Activated T-cell treated with anti-CD3 and anti-CD28 coated beads, Interleukin-2, amount 50 U/mL, for 4 hours (primary cell): ENCODE measurements around the gene CR1L. TPM values are rescaled to one million over a fixed set of nuclear protein-coding genes. Genes with fewer than 3 reads are reported as not detected.
A peak's percentile ranks its signal among the peaks of the same experiment; 100 is the strongest.
"Not testable (repeated sequence)": the region's sequence is repeated elsewhere in the genome, so short reads cannot be mapped to it uniquely, and the experiment has no call there.

Experiments used
- ATAC-seq, 2 donors: fragments of 200-7000 bp; cut with Tn5 transposase; one replicate each; pipeline ENCODE4 v1.10.0; 2021
- DNase-seq: peaks from one replicate; pipeline ENCODE4 v3.0.0-alpha.2; 2020
- H3K27me3 Mint-ChIP-seq: one replicate; pipeline ENCODE4 v1.8.0; 2021; ENCODE audit warnings: low read depth, mixed read lengths
- H3K36me3 Mint-ChIP-seq: one replicate; pipeline ENCODE4 v1.8.0; 2022; ENCODE audit warnings: mixed read lengths; ENCODE audit not compliant: insufficient read depth
- H3K4me1 Mint-ChIP-seq: one replicate; pipeline ENCODE4 v1.8.0; 2021; ENCODE audit warnings: low read depth, mixed read lengths
- H3K4me3 Mint-ChIP-seq: one replicate; pipeline ENCODE4 v1.8.0; 2021; ENCODE audit warnings: mild to moderate bottlenecking, moderate library complexity, mixed read lengths
- H3K9me3 Mint-ChIP-seq: one replicate; pipeline ENCODE4 v1.8.0; 2021; ENCODE audit warnings: mixed read lengths
- total RNA-seq, 3 donors: library from RNA; stranded (reverse); gene quantifications; one replicate each; pipeline ENCODE4 v1.2.1, GENCODE V29; 2021

CR1L gene
- total RNA-seq, 3 donors from 2014 or later, result not detected

DNA sequence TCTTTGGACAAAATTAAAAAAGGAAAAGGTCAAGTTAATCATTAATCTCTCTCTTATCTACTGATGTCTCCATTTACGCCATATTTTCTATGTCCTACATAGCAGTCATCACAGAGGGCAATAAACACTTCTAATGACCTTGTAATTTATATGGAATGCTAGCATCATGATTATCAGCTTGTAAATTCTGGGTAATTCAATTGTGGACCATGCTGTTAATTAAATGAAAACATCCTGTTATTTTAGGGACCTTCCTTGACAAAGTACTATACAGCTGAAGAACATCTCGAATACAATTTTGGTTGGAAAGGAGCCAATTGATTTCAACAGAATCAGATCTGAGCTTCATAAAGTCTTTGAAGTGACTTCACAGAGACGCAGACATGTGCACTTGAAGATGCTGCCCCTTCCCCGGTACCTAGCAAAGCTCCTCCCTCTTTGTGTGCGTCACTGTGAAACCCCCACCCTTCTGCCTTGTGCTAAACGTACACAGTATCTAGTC lies 93.3 kb downstream of the CR1L start:
- not testable (repeated sequence) for H3K9me3 Mint-ChIP-seq, H3K4me1 Mint-ChIP-seq, H3K36me3 Mint-ChIP-seq, H3K4me3 Mint-ChIP-seq, H3K27me3 Mint-ChIP-seq
- peak in 1 of 2 donors; percentile 57 for ATAC-seq
- DNase-seq, result peak; percentile 34

DNA sequence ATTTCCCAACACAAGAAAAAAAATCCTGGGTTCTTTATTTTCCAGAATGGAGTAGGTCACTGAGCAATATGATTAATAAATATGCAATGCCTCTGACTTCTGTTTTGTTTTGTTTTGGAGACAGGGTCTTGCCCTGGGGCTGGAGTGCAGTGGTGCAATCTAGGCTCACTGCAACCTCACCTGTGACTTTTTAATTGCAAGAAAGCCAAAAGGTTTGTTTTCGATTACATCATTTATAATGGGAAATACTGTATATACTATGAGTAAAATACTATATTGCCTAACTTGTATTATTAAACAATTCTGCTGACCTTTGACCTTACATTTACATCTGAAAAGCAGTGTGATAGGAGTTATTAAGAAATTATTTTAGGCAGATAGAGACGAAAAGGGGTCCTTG lies 95.3 kb downstream of the CR1L start:
- Mint-ChIP-seq H3K36me3 (no peaks in the 10 kb centered on the region), H3K9me3 (no peaks in the 10 kb centered on the region), H3K4me1 (peaks cover 6% of the 10 kb centered on the region), H3K4me3 (no peak overlapping the region), H3K27me3 (no peaks in the 10 kb centered on the region)
- no peak for ATAC-seq
- DNase-seq, result no peak

DNA sequence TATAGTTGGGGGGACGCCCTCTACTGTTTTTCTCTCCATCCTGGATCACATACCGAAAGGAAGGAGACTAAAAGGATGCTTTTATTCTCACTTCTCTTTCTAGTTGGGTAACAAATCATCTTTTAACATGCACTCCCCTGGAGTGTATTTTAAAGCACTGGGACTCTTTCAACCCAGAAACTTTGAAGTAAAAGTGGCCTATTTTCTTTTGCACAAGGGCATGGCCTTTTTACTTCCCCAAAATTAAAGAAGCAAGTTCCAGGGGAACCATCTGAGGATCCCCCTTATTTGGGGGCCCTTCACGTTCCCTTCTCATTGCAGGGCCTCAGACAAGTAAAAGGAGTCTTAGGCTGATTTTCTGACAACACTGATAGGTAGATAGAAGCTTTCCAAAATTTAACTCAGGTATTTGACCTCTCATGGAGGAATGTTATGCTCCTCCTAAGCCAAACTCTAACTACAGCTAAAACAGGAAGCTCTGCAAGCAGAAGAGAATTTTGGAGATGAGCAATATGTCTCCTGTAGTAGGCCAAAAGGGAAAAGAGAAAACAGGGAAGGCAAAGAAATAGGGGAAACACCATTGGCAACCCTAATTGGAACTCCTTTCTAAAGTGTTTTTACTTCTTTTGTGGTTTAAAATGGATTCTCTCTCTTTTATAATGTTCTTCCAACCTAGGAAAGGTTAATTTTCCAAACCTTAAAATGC lies 98.1 kb downstream of the CR1L start:
- H3K27me3 Mint-ChIP-seq, result no peaks in the 10 kb centered on the region
- no peaks in the 10 kb centered on the region for H3K36me3 Mint-ChIP-seq
- no peak for DNase-seq
- no peaks in the 10 kb centered on the region for H3K9me3 Mint-ChIP-seq
- H3K4me3 Mint-ChIP-seq, result no peak overlapping the region
- no peak for ATAC-seq
- H3K4me1 Mint-ChIP-seq, result peaks cover 6% of the 10 kb centered on the region

DNA sequence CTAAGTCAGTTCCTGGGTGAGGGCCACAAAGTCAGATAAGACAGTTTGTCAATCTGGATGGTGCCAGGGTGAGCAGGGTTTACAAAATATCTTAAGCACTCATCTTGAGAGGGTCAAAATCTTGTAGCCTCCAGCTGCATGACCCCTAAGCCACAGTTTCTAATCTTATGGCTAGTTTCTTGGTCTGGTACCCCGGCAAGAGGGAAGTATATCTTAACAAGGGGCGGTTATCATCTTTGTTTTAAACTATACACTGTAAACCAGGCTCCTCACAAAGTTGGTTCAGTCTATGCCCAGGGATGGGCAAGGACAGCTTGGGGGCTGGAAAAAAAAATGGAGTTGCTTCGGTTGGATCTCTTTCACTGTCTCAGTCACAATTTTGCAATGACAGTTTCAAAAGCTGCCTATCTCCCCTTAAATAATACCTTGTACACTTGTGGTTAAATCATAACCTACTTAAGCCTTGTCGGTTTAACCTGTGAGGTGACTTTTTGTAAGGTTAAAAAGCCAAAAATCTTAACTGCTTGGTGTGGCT lies 99.1 kb downstream of the CR1L start:
- Mint-ChIP-seq H3K4me3 (no peak overlapping the region), H3K4me1 (peaks cover 8% of the 10 kb centered on the region)
- ATAC-seq, result no peak

DNA sequence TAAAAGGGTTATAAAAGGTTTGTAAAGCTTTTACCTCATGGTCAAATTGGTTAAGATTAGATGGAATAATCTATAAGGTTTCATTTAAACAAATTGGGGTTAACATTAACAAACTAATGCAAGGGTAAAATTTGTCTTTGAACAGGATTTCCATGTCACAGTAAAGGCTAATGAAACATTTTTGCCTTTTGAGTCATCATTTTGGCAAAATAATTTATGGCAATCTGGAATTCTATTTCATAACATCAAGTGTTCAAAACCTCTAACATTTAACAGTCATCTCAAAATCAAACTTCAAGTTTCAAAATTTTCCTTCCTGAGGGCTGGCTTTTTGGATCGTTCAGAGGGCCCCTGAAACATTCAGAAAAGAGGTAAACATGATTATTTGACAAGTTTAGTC lies 100.4 kb downstream of the CR1L start:
- no peak for ATAC-seq
- no peaks in the 10 kb centered on the region for H3K27me3 Mint-ChIP-seq
- DNase-seq, result no peak
- H3K36me3 Mint-ChIP-seq, result no peaks in the 10 kb centered on the region
- no peaks in the 10 kb centered on the region for H3K9me3 Mint-ChIP-seq
- H3K4me1 Mint-ChIP-seq, result peaks cover 17% of the 10 kb centered on the region
- no peak overlapping the region for H3K4me3 Mint-ChIP-seq

More for the DNA sequence above, 99.1 kb downstream of the CR1L start:
- Mint-ChIP-seq H3K27me3 (no peaks in the 10 kb centered on the region), H3K9me3 (no peaks in the 10 kb centered on the region), H3K36me3 (no peaks in the 10 kb centered on the region)
- DNase-seq, result no peak

DNA sequence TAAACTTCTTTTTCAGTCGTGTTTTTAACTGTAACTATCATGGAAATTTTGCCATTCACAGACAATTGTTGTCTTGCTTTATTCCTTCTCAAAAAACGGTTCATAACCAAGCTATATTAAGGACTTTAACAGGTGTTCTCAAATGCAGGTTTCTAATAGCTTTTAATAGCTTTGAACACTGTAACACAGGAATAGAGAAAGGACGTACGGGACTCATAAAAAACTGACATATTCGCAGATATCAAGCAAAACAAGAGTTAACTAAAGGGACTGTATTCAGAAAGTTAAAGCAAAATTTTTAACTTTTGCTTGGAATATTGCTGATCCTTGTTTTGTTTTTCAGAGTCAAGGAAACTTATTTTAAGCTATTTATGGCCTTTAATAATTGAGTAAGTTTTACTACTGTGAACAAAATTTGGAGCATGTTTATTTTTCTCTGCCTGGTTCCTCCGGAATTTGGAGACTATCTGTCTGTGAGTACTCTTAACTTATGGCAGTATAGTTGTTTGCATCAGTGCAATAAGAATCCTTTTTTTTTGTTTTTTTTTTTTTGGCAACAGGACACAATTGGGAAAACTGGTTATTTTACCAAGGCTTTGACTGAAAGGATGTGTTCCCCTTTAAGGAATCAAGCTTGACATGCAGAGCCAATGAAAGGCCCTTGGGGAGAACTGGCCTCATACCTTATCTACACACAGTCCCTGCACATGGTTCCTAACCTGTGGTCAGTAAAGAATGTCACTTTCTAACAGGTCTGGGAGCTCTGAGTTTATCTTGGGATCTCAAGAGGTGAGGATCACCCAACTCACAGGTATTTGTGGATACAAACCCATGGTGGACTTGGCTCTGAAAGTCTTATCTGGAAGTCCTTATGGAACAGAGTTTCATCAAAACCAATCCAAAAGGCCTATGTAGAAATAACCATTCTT lies 101.2 kb downstream of the CR1L start:
- peaks cover 25% of the 10 kb centered on the region for H3K4me1 Mint-ChIP-seq
- DNase-seq (no peak), ATAC-seq (no peak)
- H3K4me3 Mint-ChIP-seq, result no peak overlapping the region
- H3K27me3 Mint-ChIP-seq, result no peaks in the 10 kb centered on the region
- no peaks in the 10 kb centered on the region for H3K9me3 Mint-ChIP-seq
- no peaks in the 10 kb centered on the region for H3K36me3 Mint-ChIP-seq

DNA sequence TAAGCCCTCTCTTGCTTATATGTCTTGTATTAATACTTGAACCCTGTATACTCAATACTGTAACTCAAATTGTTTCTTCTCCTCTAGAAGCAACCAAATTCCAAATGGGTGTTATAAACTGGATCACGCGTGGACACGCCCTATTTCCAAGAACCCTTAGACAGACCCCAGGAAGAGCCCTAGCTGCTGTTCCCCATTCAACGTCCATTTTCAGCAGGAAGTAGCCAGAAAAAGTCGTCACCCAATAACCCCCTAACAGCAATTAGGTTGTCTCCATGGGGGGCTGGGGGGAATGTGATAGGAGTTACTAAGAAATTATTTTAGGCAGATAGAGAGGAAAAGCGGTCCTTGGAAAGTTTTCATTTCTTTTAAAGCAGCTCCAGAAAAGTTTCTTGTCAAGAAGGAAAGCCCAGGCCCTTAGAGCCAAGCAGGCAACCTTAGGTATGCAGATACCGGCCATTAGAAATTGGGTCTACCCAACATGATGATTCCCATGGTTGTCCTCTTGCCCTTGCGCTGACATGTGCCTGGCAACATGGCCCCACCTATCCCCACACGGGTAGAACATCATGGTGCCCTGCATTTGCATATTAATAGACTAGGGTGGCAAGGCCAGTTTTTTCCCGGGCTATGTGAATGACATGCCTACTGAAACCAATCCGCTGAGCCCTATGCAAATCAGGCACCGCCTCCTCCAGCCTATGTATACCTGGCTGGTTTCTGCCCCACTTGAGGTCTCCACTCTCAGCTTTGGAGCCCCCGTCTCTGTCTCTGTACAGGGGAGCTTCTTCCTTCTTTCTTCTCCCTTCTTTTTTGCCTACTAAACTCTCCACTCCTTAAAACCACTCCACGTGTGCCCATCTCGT lies 102.9 kb downstream of the CR1L start:
- Mint-ChIP-seq H3K27me3 (no peaks in the 10 kb centered on the region), H3K4me1 (peaks cover 37% of the 10 kb centered on the region), H3K36me3 (no peaks in the 10 kb centered on the region), H3K9me3 (no peaks in the 10 kb centered on the region), H3K4me3 (no peak overlapping the region)
- ATAC-seq (no peak), DNase-seq (no peak)

DNA sequence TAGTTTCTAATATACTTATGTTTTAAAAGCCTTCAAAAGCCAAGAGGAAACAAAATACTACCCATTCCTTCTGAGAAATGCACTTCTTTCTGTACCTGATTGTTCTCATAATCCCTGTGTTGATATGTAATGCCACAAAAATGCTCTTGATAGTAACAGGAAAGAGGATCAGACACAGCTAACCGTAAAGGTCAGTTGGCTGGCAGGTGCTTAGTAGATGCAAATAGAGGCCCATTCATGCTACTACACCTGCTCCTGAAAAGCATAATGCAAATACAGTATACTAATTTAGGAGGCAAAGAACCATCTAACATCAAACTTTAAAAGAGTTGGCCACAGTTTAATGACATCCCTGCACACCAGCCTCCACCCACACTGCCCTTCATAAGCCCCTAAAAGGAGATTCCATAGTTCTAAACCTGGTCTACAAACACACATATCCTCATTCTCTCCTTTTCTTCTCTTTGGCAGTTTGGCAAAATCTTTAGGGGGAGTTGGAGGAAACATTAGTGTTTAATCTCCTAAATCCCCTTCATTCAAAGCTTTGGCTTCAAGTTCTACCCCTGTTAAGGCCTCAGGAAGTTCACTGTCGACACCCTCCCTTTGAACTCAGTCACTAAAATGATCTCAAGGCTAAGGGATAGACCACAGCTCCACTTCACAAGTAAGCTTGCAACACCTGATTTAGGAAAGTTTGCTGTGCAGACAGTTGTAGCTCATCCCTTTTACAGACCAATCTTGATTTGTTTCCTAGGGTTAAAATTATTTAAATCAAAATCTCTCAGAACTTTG lies 104.0 kb downstream of the CR1L start:
- H3K27me3 Mint-ChIP-seq, result no peaks in the 10 kb centered on the region
- H3K36me3 Mint-ChIP-seq, result no peaks in the 10 kb centered on the region
- DNase-seq, result no peak
- ATAC-seq, result no peak
- H3K4me3 Mint-ChIP-seq, result no peak overlapping the region
- H3K9me3 Mint-ChIP-seq, result no peaks in the 10 kb centered on the region
- H3K4me1 Mint-ChIP-seq, result peaks cover 43% of the 10 kb centered on the region

DNA sequence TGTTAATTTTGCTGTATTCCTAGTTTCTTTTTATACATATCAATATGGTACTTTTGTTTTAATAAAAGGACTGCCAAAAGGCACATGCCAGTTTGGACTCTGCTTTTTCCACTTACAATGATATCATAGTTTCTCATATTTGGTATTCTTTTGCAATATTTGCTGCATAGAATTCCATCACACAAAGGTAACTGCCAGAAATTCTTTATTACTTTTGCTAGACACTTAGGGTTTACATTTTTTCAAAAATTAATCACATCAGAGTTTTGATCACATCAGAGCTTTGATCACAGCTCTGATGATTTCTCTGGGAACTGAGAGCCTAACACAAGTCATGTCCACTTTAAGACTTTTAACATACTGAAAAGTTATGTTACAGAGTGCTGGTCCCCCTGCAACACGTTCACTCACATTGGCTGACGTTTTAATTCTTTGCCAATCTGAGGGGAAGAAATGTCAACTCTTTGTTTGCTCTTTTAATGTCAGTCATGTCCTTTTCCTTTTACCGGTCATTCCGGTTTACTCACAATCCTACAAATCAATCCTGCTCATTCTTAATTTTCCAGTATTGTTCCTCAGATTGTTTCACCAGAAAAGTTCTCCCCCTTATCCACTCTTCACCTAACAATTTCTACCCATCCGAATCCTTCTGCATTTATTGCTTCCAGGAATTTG lies 105.8 kb downstream of the CR1L start:
- DNase-seq (no peak), ATAC-seq (no peak)
- Mint-ChIP-seq H3K9me3 (no peaks in the 10 kb centered on the region), H3K36me3 (peaks cover under 1% of the 10 kb centered on the region), H3K4me1 (peaks cover 60% of the 10 kb centered on the region), H3K4me3 (peak overlapping the region; percentile 100), H3K27me3 (no peaks in the 10 kb centered on the region)

DNA sequence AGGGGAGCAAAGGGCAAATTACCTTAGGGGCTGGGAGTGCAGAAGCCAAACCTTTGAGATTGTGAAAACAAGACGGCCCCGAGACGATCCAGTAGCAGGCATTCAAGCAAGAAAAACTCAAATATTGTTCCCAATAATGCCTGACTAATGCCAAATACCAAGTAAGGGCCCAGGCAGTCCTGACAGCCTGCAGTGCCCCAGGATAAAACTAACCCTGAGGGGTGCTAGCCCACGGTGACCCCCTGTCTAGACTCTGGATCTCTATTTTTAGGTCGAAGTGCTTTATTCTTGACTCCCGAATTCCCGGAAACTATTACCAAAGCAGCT lies 106.5 kb downstream of the CR1L start:
- not testable (repeated sequence) for H3K27me3 Mint-ChIP-seq, DNase-seq, H3K9me3 Mint-ChIP-seq, H3K36me3 Mint-ChIP-seq, ATAC-seq
- peaks cover 66% of the 10 kb centered on the region for H3K4me1 Mint-ChIP-seq
- H3K4me3 Mint-ChIP-seq, result peak overlapping the region; percentile 100

DNA sequence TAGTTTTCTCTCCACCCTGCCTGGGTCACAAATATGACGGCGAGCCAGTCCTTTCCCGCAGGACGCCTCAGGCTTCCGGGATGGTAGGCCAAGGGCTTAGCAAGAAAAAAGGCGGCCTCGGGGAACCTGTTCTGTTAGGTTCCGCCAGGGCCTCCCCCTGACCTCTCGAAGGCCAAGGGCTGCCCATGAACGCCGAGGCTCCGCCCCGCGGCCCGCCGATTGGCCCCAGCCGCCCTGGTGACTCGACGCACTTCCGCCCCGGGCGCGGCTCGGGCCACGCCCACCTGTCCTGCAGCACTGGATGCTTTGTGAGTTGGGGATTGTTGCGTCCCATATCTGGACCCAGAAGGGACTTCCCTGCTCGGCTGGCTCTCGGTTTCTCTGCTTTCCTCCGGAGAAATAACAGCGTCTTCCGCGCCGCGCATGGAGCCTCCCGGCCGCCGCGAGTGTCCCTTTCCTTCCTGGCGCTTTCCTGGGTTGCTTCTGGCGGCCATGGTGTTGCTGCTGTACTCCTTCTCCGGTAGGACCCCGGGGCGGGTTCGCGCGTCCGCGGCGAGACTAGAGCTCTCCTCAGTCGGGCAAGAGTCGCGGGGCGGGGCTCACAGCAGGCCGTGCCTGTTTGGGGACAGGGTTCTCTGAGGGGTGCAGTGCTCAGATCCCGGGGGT lies 107.0 kb downstream of the CR1L start, which contains the start of gene CD46:
TSS of gene CD46 (plus strand) at position 265 of the 666 bp plus-strand sequence. CDS start at position 424, 159 bp downstream.
- Mint-ChIP-seq H3K4me1 (peaks cover 71% of the 10 kb centered on the region), H3K36me3 (peaks cover 7% of the 10 kb centered on the region), H3K4me3 (peak within 1 kb of the TSS; percentile 100), H3K27me3 (no peaks in the 10 kb centered on the region), H3K9me3 (no peaks in the 10 kb centered on the region)
- ATAC-seq (peak; percentile 98 to 99), DNase-seq (peak; percentile 90)

DNA sequence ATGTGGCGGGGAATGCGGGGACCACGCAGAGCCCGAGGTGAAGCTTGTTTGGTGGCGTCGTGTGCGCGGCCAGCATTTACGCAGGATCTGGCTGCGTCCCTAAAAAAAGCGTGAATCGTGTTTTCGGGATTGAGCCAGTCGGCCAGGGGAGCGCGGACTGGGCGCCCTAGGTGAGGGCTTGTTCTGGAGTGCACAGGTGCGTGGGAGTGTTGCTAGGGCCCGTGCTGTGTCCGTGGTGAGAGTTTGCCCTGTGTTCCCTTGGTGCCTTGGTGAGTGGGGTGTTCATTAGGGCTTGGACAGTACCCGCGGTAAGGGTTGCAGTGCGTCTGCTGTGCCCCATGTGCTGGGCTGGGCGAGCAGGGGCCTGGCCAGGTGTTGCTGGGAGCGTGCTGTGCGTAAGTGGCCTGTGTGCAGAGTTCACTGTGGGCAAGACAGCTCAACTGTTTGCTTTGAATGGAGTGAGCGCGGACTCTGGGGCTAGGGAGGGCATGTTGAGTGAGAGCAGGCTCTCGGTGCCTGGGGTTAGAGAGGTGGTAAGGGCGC lies 107.6 kb downstream of the CR1L start:
- H3K36me3 Mint-ChIP-seq, result peaks cover 7% of the 10 kb centered on the region
- H3K4me1 Mint-ChIP-seq, result peaks cover 71% of the 10 kb centered on the region
- peak overlapping the region; percentile 100 for H3K4me3 Mint-ChIP-seq
- ATAC-seq (peak; percentile 41), DNase-seq (no peak)
- no peaks in the 10 kb centered on the region for H3K9me3 Mint-ChIP-seq
- no peaks in the 10 kb centered on the region for H3K27me3 Mint-ChIP-seq
